SK-N-MC (cell line): Measurements from ENCODE around the gene EIF2B4.
A peak's percentile ranks its signal among the peaks of the same experiment; 100 is the strongest.

Experiments used
- DNase-seq: peaks from one replicate; pipeline ENCODE4 v3.0.0-alpha.2; 2011; ENCODE audit warnings: low read depth, low spot score
- H3K27ac ChIP-seq: fragments of 200-600 bp; sonication (generic); 2 replicates; pipeline ENCODE4 v1.5.1; 2016; ENCODE audit warnings: mixed run types
- H3K36me3 ChIP-seq: fragments of 200-600 bp; sonication (generic); 2 replicates; pipeline ENCODE4 v1.6.1; 2017; ENCODE audit warnings: antibody characterized with exemption, low read length, mixed read lengths; ENCODE audit not compliant: insufficient read depth
- H3K4me3 ChIP-seq: fragments of 200-600 bp; sonication (generic); 2 replicates; pipeline ENCODE4 v1.5.1; 2016
- H3K9ac ChIP-seq: fragments of 200-600 bp; sonication (generic); 2 replicates; pipeline ENCODE4 v1.8.0; 2017; ENCODE audit warnings: mixed run types, mixed read lengths; ENCODE audit not compliant: insufficient read length
- H3K9me3 ChIP-seq: fragments of 200-600 bp; sonication (generic); 2 replicates; pipeline ENCODE4 v1.6.1; 2017; ENCODE audit warnings: low read depth, mild to moderate bottlenecking, antibody characterized with exemption, low read length, moderate library complexity, mixed read lengths
- EZH2 ChIP-seq: fragments of 200-600 bp; sonication (generic); IDR thresholded peaks from one replicate; pipeline ENCODE4 v1.6.1; 2017; ENCODE audit warnings: antibody characterized with exemption
- FOXP2 ChIP-seq: optimal IDR thresholded peaks from 2 replicates; pipeline ENCODE3; 2011; ENCODE audit warnings: mild to moderate bottlenecking, moderate library complexity; ENCODE audit not compliant: insufficient read depth; ENCODE audit errors: extremely low read length, control extremely low read depth
- POLR2AphosphoS5 ChIP-seq: IDR thresholded peaks from 2 replicates; pipeline ENCODE4 v1.6.1; 2012; ENCODE audit warnings: mild to moderate bottlenecking, low read depth, low read length, borderline replicate concordance

EIF2B4 gene

DNA sequence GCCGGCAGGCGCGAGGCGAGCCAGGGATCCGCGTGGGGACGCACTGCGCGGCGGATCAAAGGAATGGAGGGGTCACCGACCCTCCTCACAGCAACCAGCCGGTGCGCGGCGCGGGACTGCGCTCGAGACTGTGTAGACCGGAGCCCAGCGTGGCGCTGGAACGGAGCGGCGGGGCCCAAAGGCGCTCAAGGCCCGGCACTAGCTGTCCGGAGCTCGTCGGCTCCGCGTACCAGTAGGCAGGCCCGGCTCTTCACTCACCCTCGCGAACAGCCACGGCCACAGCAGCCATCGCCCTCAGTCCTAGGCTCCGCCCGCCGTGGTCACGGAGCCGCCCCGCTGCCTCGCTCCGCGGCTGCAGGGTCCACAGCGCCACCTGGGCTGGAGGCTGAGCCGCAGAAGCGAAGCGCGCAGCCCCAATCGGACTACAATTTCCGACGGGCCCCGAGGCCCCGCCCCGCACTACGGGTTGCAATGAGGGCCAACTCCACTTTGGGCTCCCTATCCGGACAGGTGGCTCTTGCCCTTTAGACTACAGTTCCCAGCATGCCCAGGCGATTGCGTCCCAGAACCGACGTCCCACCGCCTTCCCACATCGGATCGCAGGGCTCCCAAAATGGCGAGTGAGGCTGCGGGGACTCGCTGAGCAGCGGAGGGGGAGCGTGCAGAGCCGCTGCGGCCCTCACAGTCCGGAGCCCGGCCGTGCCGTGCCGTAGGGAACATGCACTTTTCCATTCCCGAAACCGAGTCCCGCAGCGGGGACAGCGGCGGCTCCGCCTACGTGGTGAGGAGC is at the start of gene EIF2B4, which contains the start of gene SNX17:
TSS of gene EIF2B4 (minus strand) at position 313 of the 790 bp plus-strand sequence. CDS start at position 289, 24 bp downstream.
TSS of gene SNX17 (plus strand) at position 591 of the 790 bp plus-strand sequence. CDS start at position 719, 128 bp downstream.
- Histone ChIP-seq H3K4me3 (peak within 1 kb of the TSS; percentile 94), H3K36me3 (peaks cover 65% of the 10 kb centered on the region), H3K9me3 (no peaks in the 10 kb centered on the region), H3K9ac (peak within 1 kb of the TSS; percentile 98), H3K27ac (peak within 1 kb of the TSS; percentile 77)
- no peak for TF ChIP-seq EZH2
- TF ChIP-seq FOXP2: peak; percentile 36
- peak; percentile 94 for TF ChIP-seq POLR2AphosphoS5
- peak; percentile 97 for DNase-seq

GRCh38 chr2:27416151-27416550 is 46.0 kb upstream of the EIF2B4 start:
- H3K9me3 ChIP-seq: no peaks in the 10 kb centered on the region
- DNase-seq: no peak
- no peak overlapping the region for H3K9ac ChIP-seq
- no peak overlapping the region for H3K4me3 ChIP-seq
- H3K27ac ChIP-seq: no peak overlapping the region
- TF ChIP-seq FOXP2 (no peak), EZH2 (no peak)
- H3K36me3 ChIP-seq: no peaks in the 10 kb centered on the region

DNA sequence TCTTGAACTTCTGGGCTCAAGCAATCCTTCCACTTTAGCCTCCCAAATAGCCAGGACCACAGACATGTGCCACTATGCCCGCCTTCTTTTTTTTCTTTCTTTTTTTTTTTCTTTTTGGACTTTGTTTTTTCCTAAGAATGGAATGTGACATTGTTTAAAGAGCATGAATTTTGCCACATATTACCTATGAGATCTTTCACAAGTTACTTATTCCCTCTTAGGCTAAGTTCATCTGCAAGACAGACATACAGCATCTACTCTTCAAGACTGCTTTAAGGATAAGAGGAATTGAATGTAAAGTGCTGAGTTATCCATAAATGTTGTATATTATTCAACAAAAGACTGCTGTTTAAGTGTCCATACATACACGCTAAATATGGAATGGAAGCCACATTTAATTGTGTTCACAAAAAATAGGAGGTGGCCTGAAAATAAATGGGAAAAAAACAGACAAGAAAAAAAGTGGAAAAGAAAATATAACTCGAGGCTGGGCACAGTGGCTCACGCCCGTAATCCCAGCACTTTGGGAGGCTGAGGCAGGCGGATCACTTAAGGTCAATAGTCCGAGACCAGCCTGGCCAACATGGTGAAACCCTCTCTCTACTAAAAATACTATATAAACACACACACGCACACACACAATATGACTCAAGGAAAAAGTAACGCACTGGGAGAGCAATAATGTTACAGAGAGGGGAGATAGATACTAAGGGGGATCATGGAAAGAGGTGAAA is 42.4 kb upstream of the EIF2B4 start:
- H3K4me3 ChIP-seq: no peak overlapping the region
- H3K27ac ChIP-seq: no peak overlapping the region
- no peaks in the 10 kb centered on the region for H3K9me3 ChIP-seq
- no peak for TF ChIP-seq POLR2AphosphoS5
- TF ChIP-seq EZH2: no peak
- no peak for TF ChIP-seq FOXP2
- peaks cover 1% of the 10 kb centered on the region; the same call in 1 of the 2 replicates for H3K36me3 ChIP-seq
- DNase-seq: no peak
- H3K9ac ChIP-seq: no peak overlapping the region

DNA sequence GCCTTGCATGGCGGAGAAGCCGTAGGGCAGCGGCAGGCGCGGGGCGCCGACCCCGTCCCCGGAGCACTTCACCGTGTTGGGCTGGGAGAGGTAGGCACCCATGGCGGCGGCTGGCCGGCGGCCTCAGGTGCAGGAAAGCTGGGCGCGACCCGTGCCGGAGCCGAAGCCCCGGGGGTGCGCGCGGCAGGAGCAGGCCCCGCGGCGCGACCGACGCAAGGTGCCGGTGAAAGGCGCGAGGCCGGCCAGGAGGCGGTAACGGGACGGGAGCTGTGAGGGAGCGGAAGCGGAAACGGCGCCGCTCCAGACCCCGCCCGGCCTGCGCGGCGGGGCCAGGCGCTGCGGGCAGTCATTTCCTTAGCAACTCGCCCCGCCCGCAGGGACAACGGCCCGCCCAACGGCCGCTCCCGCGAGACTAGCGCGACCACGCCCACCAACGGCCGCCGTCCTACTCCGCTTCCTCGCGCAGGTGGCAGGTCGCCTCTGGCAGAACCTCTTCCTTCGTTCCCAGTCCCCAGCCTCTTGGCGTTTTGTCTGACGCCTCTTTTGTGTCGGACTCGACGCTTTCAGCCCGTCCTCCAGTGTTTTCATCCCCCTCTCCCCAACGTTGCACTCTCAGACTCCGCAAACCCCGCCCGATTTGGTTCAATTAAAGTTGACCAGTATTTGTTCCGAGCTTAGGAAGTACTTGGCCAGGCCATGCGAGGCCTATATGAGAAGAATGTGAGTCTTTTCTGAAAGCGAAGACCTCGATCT is 39.4 kb upstream of the EIF2B4 start, which contains the start of gene PPM1G:
TSS of gene PPM1G (minus strand) at position 271 of the 753 bp plus-strand sequence. CDS start at position 102, 169 bp downstream.
- no peaks in the 10 kb centered on the region for H3K9me3 ChIP-seq
- no peak for DNase-seq
- peak within 1 kb of the TSS; percentile 86 for H3K27ac ChIP-seq
- peaks cover 11% of the 10 kb centered on the region for H3K36me3 ChIP-seq
- peak within 1 kb of the TSS; percentile 93 for H3K9ac ChIP-seq
- TF ChIP-seq FOXP2 (no peak), EZH2 (no peak), POLR2AphosphoS5 (peak; percentile 97)
- peak within 1 kb of the TSS; percentile 94 for H3K4me3 ChIP-seq

DNA sequence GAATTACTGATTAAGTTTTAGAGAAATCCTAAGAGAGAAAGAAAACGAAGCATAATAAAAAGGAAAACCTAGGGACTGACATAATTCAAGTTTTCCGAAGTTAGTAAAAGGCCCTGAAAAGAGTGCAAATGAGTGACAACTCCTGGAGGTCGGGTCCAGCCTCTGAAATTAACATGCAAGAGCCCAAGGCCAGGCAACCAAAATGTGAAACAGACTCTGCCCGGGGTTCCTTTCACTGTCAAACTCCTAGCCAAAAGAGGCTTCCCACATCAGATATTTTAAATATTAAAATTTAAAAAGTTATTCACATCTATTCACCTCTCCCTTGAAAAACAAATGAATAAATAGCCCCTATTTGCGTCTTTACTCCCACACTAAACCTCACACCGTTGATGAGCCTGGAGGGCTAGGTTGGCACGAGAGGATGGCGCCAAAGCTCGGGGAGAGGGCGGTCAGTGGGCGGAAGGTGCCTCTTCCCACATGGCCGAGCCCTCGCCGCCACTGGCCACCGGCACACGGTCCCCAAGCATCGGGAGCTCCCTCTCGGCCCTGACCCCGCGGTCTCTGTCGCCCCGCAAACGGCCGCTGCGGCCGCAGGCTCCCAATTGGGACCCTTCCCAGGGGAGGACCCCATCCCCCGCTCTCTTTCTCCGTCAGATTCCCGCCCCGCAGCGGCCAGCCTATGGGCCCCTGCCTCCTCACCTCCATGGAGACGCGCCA is 38.6 kb upstream of the EIF2B4 start:
- peak overlapping the region; percentile 94 for H3K4me3 ChIP-seq
- H3K27ac ChIP-seq: no peak overlapping the region
- peaks cover 11% of the 10 kb centered on the region for H3K36me3 ChIP-seq
- H3K9ac ChIP-seq: peak overlapping the region; percentile 86
- no peaks in the 10 kb centered on the region for H3K9me3 ChIP-seq
- DNase-seq: no peak
- TF ChIP-seq FOXP2: no peak
- TF ChIP-seq POLR2AphosphoS5: no peak
- TF ChIP-seq EZH2: no peak

DNA sequence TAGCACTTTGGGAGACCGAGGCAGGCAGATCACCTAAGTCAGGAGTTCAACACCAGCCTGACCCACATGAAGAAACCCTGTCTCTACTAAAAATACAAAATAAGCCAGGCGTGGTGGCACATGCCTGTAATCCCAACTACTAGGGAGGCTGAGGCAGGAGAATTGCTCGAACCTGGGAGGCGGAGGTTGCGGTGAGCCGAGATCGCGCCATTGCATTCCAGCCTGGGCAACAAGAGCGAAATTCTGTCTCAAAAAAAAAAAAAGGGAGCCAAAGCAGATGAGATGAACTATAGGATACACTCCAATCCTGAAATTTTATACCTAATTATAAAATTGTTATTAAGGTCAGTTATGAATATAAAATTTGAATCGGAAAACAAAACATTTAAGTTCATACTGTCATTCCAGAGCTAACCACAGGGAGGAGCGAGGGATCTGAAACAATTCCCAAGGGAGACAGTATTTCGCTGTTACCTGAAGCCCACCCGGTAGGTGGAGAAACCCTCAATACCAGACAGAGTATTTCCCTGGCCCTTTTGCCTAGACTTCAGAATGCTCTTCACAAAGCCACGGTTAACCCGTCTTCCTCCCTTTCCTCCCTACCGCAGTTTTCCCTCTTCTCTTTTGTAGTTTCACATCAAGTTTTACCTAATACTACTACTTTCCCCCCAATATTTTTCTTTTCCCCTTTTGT is 37.8 kb upstream of the EIF2B4 start:
- no peak for DNase-seq
- Histone ChIP-seq H3K27ac (no peak overlapping the region), H3K4me3 (peak overlapping the region; percentile 94), H3K9ac (peak overlapping the region; percentile 86), H3K9me3 (no peaks in the 10 kb centered on the region), H3K36me3 (peaks cover 11% of the 10 kb centered on the region)
- TF ChIP-seq POLR2AphosphoS5 (no peak), FOXP2 (no peak), EZH2 (no peak)
